ENCODE results near the gene RARA.

RARA gene

DNA sequence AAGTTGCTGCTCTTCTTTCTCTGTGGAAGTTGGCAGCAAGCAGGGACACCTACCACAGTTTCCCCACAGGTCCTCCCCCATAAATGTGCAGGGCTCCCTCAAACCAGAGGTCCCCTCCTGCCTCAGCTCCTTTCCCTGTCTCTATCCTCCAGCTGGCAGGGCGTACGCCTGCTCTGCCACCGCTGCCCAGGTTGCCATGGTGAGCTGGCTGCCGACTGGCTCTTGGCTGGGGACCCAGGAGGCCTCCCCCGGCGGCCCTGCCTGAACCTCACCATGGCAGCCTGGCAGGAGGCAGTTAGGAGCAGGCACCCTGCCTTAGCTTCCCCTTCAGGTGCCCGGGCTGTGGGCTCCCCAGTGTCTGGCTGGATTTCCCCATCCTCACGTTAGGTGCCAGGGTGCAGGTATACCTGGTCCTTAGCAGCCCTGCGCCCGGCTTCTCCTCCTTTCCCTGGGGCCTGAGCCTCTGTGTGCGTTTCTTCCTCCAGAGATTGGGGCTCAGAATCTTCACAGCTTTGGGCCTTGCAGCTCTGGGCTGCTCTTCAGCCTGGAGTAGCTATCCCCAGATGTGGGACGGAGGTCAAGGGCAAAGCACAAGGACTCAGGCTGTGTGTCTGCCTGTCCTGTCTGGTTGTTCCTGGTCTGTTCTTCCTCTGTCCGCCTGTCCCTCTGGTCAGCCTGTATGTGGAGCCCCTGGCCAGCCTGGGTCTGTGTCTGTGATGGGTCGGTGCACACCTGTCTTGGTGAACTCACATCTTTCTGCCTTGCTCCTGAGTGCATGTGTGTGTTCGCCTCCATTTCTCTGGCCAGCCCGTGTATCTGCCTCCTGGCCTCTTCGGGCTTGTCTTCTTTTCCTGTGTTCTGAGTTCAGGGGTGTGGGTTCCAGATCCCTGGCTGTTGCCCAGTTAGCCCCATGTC, 39.8 kb downstream of the RARA start:
- 93% methylated on average over 17 of the region's 17 CpGs for WGBS
- Histone ChIP-seq H3K4me2 (ENCODE audit: low read length, poor library complexity, severe bottlenecking) (no peak overlapping the region), H3K9me3 (ENCODE audit: control insufficient read depth, low read length) (no peaks in the 10 kb centered on the region), H3K36me3 (ENCODE audit: control insufficient read depth in 1 of 2, insufficient read depth in 2 of 2, low read depth in 1 of 2, low read length in 2 of 2) (peaks cover 45 to 66% of the 10 kb centered on the region in 2 experiments), H2BK5ac (ENCODE audit: low read depth, low read length, poor library complexity, severe bottlenecking) (no peak overlapping the region), H3K4me1 (ENCODE audit: control insufficient read depth, insufficient read depth, low read depth, low read length) (peaks cover 58% of the 10 kb centered on the region), H2BK12ac (ENCODE audit: low read length in 2 of 2) (peak overlapping the region in 1 of 2 experiments; percentile 25), H3K9ac (ENCODE audit: low read length) (peak overlapping the region; percentile 43), H3K18ac (ENCODE audit: low read depth in 1 of 2, low read length in 2 of 2) (peak overlapping the region in 1 of 2 experiments; percentile 76), H3K79me1 (replicated peaks; ENCODE audit: low read length, poor library complexity, severe bottlenecking) (peaks cover 52% of the 10 kb centered on the region), H2AFZ (ENCODE audit: low read depth, low read length) (no peak overlapping the region), H3K4ac (ENCODE audit: low read depth in 1 of 2, low read length in 2 of 2) (peak overlapping the region; percentile 5 to 40), H2AK5ac (ENCODE audit: low read length, severe bottlenecking) (no peak overlapping the region), H3K14ac (ENCODE audit: low read length in 2 of 2) (no peak overlapping the region), H3K4me3 (ENCODE audit: insufficient read depth in 1 of 2, low read depth in 1 of 2, low read length in 2 of 2) (no peak overlapping the region), H4K8ac (ENCODE audit: low read length) (no peak overlapping the region), H2BK120ac (ENCODE audit: low read depth, low read length) (no peak overlapping the region), H4K91ac (ENCODE audit: low read length) (peak overlapping the region; percentile 6), H3K23ac (ENCODE audit: low read length in 2 of 2) (no peak overlapping the region), H2BK15ac (ENCODE audit: low read depth, poor library complexity, severe bottlenecking) (no peak overlapping the region), H3K27ac (ENCODE audit: low read length, poor library complexity, severe bottlenecking) (no peak overlapping the region), H3K27me3 (ENCODE audit: control insufficient read depth in 1 of 2, insufficient read depth in 1 of 2, low read length in 2 of 2) (no peaks in the 10 kb centered on the region)
- no peak for DNase-seq

- H3K18ac ChIP-seq (ENCODE audit: low read depth in 1 of 2, low read length in 2 of 2): peak overlapping the region in 1 of 2 experiments; percentile 63
- no peaks in the 10 kb centered on the region for H3K27me3 ChIP-seq (ENCODE audit: control insufficient read depth in 1 of 2, insufficient read depth in 1 of 2, low read length in 2 of 2)
- no peak overlapping the region for H3K23ac ChIP-seq (ENCODE audit: low read length in 2 of 2)
- H3K79me1 ChIP-seq (replicated peaks; ENCODE audit: low read length, poor library complexity, severe bottlenecking): peaks cover 49% of the 10 kb centered on the region
- H3K4ac ChIP-seq (ENCODE audit: low read depth in 1 of 2, low read length in 2 of 2): no peak overlapping the region
- DNase-seq: no peak
- H2AFZ ChIP-seq (ENCODE audit: low read depth, low read length): no peak overlapping the region
- no peak overlapping the region for H2BK5ac ChIP-seq (ENCODE audit: low read depth, low read length, poor library complexity, severe bottlenecking)
- H3K4me2 ChIP-seq (ENCODE audit: low read length, poor library complexity, severe bottlenecking): no peak overlapping the region
- H3K9me3 ChIP-seq (ENCODE audit: control insufficient read depth, low read length): no peaks in the 10 kb centered on the region
- peaks cover 51 to 72% of the 10 kb centered on the region in 2 experiments for H3K36me3 ChIP-seq (ENCODE audit: control insufficient read depth in 1 of 2, insufficient read depth in 2 of 2, low read depth in 1 of 2, low read length in 2 of 2)
- H3K4me1 ChIP-seq (ENCODE audit: control insufficient read depth, insufficient read depth, low read depth, low read length): peaks cover 51% of the 10 kb centered on the region
- H2BK15ac ChIP-seq (ENCODE audit: low read depth, poor library complexity, severe bottlenecking): no peak overlapping the region
- H3K9ac ChIP-seq (ENCODE audit: low read length): peak overlapping the region; percentile 12
- no peak overlapping the region for H3K27ac ChIP-seq (ENCODE audit: low read length, poor library complexity, severe bottlenecking)
- no peak overlapping the region for H4K91ac ChIP-seq (ENCODE audit: low read length)
- H2BK120ac ChIP-seq (ENCODE audit: low read depth, low read length): no peak overlapping the region
- H3K4me3 ChIP-seq (ENCODE audit: insufficient read depth in 1 of 2, low read depth in 1 of 2, low read length in 2 of 2): no peak overlapping the region
- H2AK5ac ChIP-seq (ENCODE audit: low read length, severe bottlenecking): no peak overlapping the region
- 88% methylated on average over 10 of the region's 10 CpGs for WGBS
- peak overlapping the region in 1 of 2 experiments; percentile 82 for H3K14ac ChIP-seq (ENCODE audit: low read length in 2 of 2)
- H4K8ac ChIP-seq (ENCODE audit: low read length): no peak overlapping the region
- H2BK12ac ChIP-seq (ENCODE audit: low read length in 2 of 2): peak overlapping the region in 1 of 2 experiments; percentile 24
Measured at GRCh38 chr17:40349477-40349894, 40.5 kb downstream of the RARA start.

DNA sequence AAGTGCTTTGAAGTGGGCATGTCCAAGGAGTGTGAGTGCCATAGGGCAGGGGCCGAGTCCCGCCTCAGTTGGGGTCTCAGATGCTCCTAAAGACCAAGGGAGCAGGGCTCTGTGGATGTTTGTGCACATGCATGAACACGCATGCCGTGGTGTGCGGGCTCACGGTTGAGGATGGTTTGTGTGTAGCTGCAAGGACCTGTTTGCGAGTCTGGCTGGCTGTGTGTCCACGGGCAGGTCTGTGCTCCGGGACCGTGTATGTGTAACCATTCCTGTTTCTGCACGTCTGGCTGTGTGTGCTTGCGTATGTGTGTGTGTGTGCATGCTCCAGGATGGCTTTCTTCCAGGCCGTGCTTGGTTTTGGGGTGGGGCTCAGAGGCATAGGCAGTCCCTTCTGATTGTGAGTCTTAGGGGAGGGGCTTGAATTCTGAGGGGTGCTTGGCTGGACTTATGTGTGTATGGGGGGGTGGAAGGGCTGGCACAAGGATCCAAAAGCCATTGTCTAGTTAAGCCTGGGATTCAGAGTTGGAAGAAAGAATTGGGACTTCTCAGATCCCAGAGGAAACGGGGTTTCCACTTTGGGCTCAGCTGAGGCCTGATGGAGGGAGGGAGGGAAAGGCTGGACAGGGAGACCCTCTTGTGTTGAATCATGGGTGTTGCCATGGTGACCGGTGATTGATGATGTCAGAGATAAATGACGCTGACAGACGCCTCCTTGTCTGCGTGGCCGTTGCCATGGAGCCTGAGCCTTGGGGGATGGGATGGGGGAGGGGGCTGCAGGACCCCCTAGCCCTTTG, 41.1 kb downstream of the RARA start:
- Histone ChIP-seq H3K4ac (ENCODE audit: low read depth in 1 of 2, low read length in 2 of 2) (no peak overlapping the region), H3K18ac (ENCODE audit: low read depth in 1 of 2, low read length in 2 of 2) (peak overlapping the region; percentile 3 to 68), H2BK12ac (ENCODE audit: low read length in 2 of 2) (peak overlapping the region in 1 of 2 experiments; percentile 24), H3K9me3 (ENCODE audit: control insufficient read depth, low read length) (no peaks in the 10 kb centered on the region), H3K79me1 (replicated peaks; ENCODE audit: low read length, poor library complexity, severe bottlenecking) (peaks cover 46% of the 10 kb centered on the region), H3K23ac (ENCODE audit: low read length in 2 of 2) (no peak overlapping the region), H3K9ac (ENCODE audit: low read length) (peak overlapping the region; percentile 38), H2AFZ (ENCODE audit: low read depth, low read length) (no peak overlapping the region), H2BK15ac (ENCODE audit: low read depth, poor library complexity, severe bottlenecking) (no peak overlapping the region), H3K4me2 (ENCODE audit: low read length, poor library complexity, severe bottlenecking) (no peak overlapping the region), H2BK5ac (ENCODE audit: low read depth, low read length, poor library complexity, severe bottlenecking) (no peak overlapping the region), H3K27ac (ENCODE audit: low read length, poor library complexity, severe bottlenecking) (no peak overlapping the region), H2BK120ac (ENCODE audit: low read depth, low read length) (no peak overlapping the region), H3K36me3 (ENCODE audit: control insufficient read depth in 1 of 2, insufficient read depth in 2 of 2, low read depth in 1 of 2, low read length in 2 of 2) (peaks cover 55 to 78% of the 10 kb centered on the region in 2 experiments), H4K91ac (ENCODE audit: low read length) (no peak overlapping the region), H3K4me1 (ENCODE audit: control insufficient read depth, insufficient read depth, low read depth, low read length) (peaks cover 45% of the 10 kb centered on the region), H3K27me3 (ENCODE audit: control insufficient read depth in 1 of 2, insufficient read depth in 1 of 2, low read length in 2 of 2) (no peaks in the 10 kb centered on the region), H3K4me3 (ENCODE audit: insufficient read depth in 1 of 2, low read depth in 1 of 2, low read length in 2 of 2) (no peak overlapping the region), H4K8ac (ENCODE audit: low read length) (peak overlapping the region; percentile 27), H3K14ac (ENCODE audit: low read length in 2 of 2) (peak overlapping the region in 1 of 2 experiments; percentile 82), H2AK5ac (ENCODE audit: low read length, severe bottlenecking) (no peak overlapping the region)
- 58% methylated on average over 19 of the region's 19 CpGs for WGBS
- DNase-seq: peak; percentile 77
